Keratinocyte (primary cell): ENCODE measurements around the gene ITFG1.

ENCODE experiments used
- EZH2 ChIP-seq: IDR thresholded peaks from one replicate; pipeline ENCODE4 v1.6.1; 2012; ENCODE audit warnings: inconsistent platforms, mild to moderate bottlenecking, low read length, moderate library complexity
- TF ChIP-seq, protein P1 (sequence below), 3 experiments: IDR thresholded peaks in 1 of 3; conservative IDR thresholded peaks in 1 of 3; optimal IDR thresholded peaks in 1 of 3; 2 replicates in 2 of 3; 3 replicates in 1 of 3; pipeline versions ENCODE3 to v1.5.1; 2011; ENCODE audit warnings: low read length in 3 of 3, mild to moderate bottlenecking in 3 of 3, moderate library complexity in 2 of 3, control low read depth in 1 of 3, inconsistent platforms in 1 of 3; ENCODE audit not compliant: insufficient read depth in 2 of 3; ENCODE audit errors: extremely low read depth in 1 of 3

DNA sequence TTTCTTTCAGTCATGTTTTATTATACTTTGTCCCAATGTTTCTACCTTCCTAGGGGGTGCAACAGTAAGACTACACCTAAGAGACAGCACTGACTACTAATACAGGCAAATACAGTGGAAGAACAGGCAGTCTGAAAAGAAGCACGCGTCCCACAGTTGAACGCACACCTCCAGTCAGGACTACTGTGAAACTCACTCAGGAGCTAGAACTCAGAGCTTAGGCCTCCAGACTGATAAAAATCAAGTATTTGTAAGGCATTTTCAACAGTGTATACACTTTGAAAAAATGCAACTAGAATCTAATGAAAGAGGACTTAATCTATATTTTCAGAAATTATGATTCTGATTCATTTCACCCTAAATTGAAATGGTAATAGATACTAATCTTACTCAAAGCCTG lies 14.4 kb downstream of the ITFG1 start:
- TF ChIP-seq, protein P1, sequence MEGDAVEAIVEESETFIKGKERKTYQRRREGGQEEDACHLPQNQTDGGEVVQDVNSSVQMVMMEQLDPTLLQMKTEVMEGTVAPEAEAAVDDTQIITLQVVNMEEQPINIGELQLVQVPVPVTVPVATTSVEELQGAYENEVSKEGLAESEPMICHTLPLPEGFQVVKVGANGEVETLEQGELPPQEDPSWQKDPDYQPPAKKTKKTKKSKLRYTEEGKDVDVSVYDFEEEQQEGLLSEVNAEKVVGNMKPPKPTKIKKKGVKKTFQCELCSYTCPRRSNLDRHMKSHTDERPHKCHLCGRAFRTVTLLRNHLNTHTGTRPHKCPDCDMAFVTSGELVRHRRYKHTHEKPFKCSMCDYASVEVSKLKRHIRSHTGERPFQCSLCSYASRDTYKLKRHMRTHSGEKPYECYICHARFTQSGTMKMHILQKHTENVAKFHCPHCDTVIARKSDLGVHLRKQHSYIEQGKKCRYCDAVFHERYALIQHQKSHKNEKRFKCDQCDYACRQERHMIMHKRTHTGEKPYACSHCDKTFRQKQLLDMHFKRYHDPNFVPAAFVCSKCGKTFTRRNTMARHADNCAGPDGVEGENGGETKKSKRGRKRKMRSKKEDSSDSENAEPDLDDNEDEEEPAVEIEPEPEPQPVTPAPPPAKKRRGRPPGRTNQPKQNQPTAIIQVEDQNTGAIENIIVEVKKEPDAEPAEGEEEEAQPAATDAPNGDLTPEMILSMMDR (optimal IDR thresholded peaks at IDR 0.05 in 1 of 3, IDR thresholded peaks at IDR 0.05 in 1 of 3, conservative IDR thresholded peaks at IDR 0.05 in 1 of 3; ENCODE audit: extremely low read depth in 1 of 3, insufficient read depth in 2 of 3, low read length in 3 of 3): no peak
- no peak for TF ChIP-seq EZH2
